Measurements from ENCODE around the gene BEND2. TPM values are rescaled to one million over a fixed set of nuclear protein-coding genes. Genes with fewer than 3 reads are reported as not detected.

The BEND2 gene
- polyA plus RNA-seq, 1 donor = 0.05 TPM

GRCh38 chrX:18136816-18137215 is 83.9 kb downstream of the BEND2 start:
- no peak for DNase-seq (ENCODE audit: low read depth)

GRCh38 chrX:18133605-18134004 is 87.1 kb downstream of the BEND2 start:
- no peak for DNase-seq (ENCODE audit: low read depth)

GRCh38 chrX:18129690-18130089 is 91.0 kb downstream of the BEND2 start:
- no peak for DNase-seq (ENCODE audit: low read depth)

GRCh38 chrX:18126971-18127370 is 93.7 kb downstream of the BEND2 start:
- DNase-seq (ENCODE audit: low read depth) = no peak

GRCh38 chrX:18119856-18120255 is 100.8 kb downstream of the BEND2 start:
- no peak for DNase-seq (ENCODE audit: low read depth)

Other genes with a start within 250 kb of the BEND2 start
- 6.1 TPM for gene SCML2, start 133.8 kb upstream of the BEND2 start, polyA plus RNA-seq (ENCODE audit: insufficient read length)
- 4.0 TPM for gene CDKL5, start 204.7 kb upstream of the BEND2 start, polyA plus RNA-seq (ENCODE audit: insufficient read length)